Right ventricle myocardium inferior (tissue), 1 donor: ENCODE data around the gene GABPB2. TPM values are rescaled to one million over a fixed set of nuclear protein-coding genes. Genes with fewer than 3 reads are reported as not detected.

Source experiments
- ATAC-seq: fragments of 200-7000 bp; cut with Tn5 transposase; one replicate; pipeline ENCODE4 v1.9.1; 2020; ENCODE audit warnings: mild to moderate bottlenecking, moderate library complexity
- DNase-seq: peaks from one replicate; pipeline ENCODE4 v3.0.0; 2021; ENCODE audit errors: missing footprints
- intact Hi-C: fragments of 100-400 bp; cut with DNase I; formaldehyde crosslinking; loops from one replicate; pipeline ENCODE4 v1.11.0; 2022
- long read RNA-seq: library from polyadenylated mRNA; unstranded; transcript quantifications from one replicate; pipeline ENCODE4 v2.0.0, GENCODE V29; 2021
- total RNA-seq: library from RNA; stranded (reverse); fragmentation: NEBNext Ultra II Directional; extraction: Animal tissue kit (Norgen Biotek cat#: 25700); gene quantifications from one replicate; pipeline ENCODE4 v1.2.1, GENCODE V29; 2021
- donor health status: DM: no; HTN: yes; CAD: no; lungs with severe emphysema.

Gene GABPB2
- total RNA-seq, result 8.4 TPM
- long read RNA-seq, partial matches to known transcripts, result 0 of 1 reads
- long read RNA-seq, other reads (novel, unspliced or antisense), result 1 of 1 reads

- peak; percentile 95 for ATAC-seq
- intact Hi-C loops, result loop anchor here (2.0 kb wide), 1 partner anchor 46 kb away; no protein-coding TSS in a partner anchor
- peak; percentile 94 for DNase-seq
Observed at GRCh38 chr1:151070474-151071276, at the start of gene GABPB2. TSS of gene GABPB2 (plus strand) at chr1:151070761. CDS start at chr1:151088190, 17,429 bp downstream.

DNA sequence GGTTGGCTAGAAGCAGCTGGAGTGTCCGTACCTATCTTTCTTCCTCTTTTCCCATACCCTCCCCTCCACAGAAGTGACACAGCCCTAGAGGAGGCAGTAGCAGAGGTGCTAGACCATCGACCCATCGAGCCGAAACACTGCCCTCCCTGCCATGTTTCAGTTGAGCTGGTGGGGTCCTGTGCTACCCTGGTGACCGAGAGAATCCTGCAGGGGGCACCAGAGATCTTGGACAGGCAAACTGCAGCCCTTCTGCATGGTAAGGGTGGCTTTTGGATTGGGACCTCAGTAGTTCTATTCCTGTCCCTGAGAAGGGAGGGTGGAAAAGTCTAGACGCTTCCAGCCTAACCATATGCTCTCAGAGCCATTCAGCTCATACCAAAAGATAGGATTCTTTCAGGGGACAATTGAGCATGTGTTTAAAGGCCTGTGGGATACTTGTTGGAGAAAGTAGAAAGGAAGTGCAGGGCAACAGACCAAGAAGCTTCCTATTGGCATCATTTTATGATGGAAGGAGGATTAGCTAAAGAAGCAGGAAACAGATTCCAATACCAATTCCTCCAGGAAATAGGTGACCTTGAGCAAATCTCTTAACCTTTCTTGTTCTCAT, 45.9 kb upstream of the GABPB2 start:
- intact Hi-C loops, result loop anchor here (2.0 to 5.0 kb wide), 2 partner anchors 46 to 123 kb away; partner anchors contain the start of genes GABPB2 and SEMA6C
- peak; percentile 82 for ATAC-seq
- peak; percentile 84 for DNase-seq

- intact Hi-C loops, result no loop called here
- ATAC-seq (no peak), DNase-seq (no peak)
Observed at GRCh38 chr1:151026460-151026859, 44.1 kb upstream of the GABPB2 start.

GRCh38 chr1:151032164-151032563, 38.4 kb upstream of the GABPB2 start:
- DNase-seq (no peak), ATAC-seq (no peak)
- intact Hi-C loops, result no loop called here

- no peak for DNase-seq
- intact Hi-C loops, result no loop called here
- ATAC-seq, result no peak
Observed at GRCh38 chr1:151035167-151035566, 35.4 kb upstream of the GABPB2 start.

DNA sequence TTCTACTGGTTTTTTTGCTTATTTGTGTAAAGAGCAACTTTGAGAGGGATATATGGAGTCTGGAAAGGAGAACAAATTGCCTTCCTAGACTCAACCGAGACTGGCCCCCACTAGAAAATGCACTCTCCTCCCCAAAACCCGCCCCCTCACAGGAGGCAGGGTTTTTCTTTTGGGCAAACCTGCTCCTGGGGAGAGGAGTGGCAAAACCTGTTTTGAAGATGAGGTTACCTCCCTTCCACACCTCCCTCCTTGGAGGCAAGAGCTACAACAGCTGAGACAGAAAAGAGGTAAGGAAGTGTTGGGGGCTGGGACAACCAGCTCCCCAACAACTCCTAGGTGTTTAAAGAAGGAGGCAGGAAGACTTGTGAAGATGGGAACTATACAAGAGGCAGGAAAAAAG, 34.2 kb upstream of the GABPB2 start, which contains the start of gene BNIPL:
BNIPL (plus strand) TSS at position 231 of the 400 bp plus-strand sequence; CDS start at position 371, 140 bp downstream.
- ATAC-seq, result no peak
- DNase-seq, result no peak
- intact Hi-C loops, result no loop called here

GRCh38 chr1:151037032-151037431, 33.5 kb upstream of the GABPB2 start:
- no peak for DNase-seq
- intact Hi-C loops, result no loop called here
- no peak for ATAC-seq

- DNase-seq, result no peak
- intact Hi-C loops, result no loop called here
Observed at GRCh38 chr1:151039521-151039920, 31.0 kb upstream of the GABPB2 start.

GRCh38 chr1:151043163-151043562, 27.4 kb upstream of the GABPB2 start:
- intact Hi-C loops, result no loop called here
- DNase-seq (no peak), ATAC-seq (no peak)

More at GRCh38 chr1:151039521-151039920, 31.0 kb upstream of the GABPB2 start:
- ATAC-seq, result no peak

- DNase-seq (peak; percentile 85), ATAC-seq (peak; percentile 86)
- intact Hi-C loops, result no loop called here
Observed at GRCh38 chr1:151047591-151047924, 23.0 kb upstream of the GABPB2 start, which contains the start of gene C1orf56. TSS of gene C1orf56 (plus strand) at chr1:151047751. CDS start at chr1:151047848, 97 bp downstream.

GRCh38 chr1:151047925-151048644, 22.5 kb upstream of the GABPB2 start:
- intact Hi-C loops, result no loop called here
- ATAC-seq (peak; percentile 79), DNase-seq (peak; percentile 81)

DNA sequence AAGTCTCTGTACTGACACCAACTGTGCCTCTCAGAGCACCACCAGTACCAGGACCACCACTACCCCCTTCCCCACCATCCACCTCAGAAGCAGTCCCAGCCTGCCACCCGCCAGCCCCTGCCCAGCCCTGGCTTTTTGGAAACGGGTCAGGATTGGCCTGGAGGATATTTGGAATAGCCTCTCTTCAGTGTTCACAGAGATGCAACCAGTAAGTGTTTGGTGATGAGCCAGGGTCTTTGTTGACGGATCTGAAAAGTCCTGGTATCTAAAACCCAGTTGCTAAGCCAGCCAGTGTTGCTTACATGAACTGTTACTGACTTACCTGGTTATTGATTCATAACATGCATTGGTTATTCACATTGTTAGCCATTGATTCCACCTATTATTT, 21.9 kb upstream of the GABPB2 start:
- DNase-seq, result no peak
- ATAC-seq, result no peak
- intact Hi-C loops, result no loop called here

GRCh38 chr1:151049458-151049857, 21.1 kb upstream of the GABPB2 start:
- intact Hi-C loops, result no loop called here
- ATAC-seq, result no peak

DNA sequence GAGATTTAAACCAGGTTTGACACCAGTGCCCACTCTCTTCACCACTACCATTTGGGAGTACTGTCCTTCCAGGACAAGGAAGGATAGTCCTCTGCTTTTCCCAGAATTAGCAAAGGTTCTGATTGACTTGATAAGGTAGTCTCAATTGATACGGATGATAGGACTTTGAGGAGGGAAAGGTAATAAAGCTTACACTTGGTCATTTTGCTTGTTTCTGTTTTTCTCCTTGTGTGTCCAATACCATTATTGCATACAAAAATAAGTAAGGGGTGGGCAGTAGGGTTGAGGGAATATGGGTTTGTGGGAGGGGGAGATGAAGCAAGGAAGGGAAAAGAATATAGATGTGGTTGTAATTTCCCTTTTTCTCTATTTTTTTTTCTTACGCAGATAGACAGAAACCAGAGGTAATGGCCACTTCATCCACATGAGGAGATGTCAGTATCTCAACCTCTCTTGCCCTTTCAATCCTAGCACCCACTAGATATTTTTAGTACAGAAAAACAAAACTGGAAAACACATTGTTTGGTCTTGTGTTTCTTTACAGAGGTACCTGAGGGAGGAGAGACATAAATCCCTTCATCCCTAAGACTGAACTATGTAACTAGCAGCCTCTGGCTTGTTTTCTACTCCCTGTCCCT, 20.4 kb upstream of the GABPB2 start:
- no peak for DNase-seq
- ATAC-seq, result no peak
- intact Hi-C loops, result no loop called here

More at GRCh38 chr1:151049458-151049857, 21.1 kb upstream of the GABPB2 start:
- DNase-seq, result no peak

DNA sequence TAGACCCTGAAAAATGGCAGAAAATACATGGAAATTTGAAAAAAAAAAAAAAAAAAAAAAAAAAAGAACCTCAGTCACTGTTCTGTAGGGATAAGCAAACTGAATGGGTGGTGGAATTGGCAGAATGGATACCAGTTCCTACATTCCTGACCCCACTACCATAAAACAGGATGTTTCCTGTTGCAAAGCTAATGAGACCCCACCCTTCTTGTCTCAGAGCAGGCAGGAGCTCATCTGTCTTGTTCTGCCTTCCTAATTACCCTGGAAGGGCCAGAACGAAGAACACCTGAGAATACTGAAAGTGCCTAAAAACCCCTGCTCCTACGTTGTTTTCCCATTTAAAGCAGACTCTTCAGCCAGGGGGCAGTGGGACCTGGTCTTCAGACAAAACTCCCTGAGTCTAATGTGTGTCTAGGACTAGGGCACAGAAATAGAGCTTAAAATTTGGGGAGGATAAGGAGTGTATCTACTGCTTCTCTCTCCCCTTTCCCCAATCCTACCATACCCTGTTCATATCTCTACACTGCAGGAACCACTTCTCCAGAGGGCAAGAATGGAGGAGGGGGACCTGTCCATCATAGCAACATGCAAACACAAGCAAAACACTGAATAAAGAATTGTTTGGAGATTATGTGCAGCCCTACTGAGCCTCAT, 19.1 kb upstream of the GABPB2 start:
- no peak for DNase-seq
- intact Hi-C loops, result no loop called here
- ATAC-seq, result no peak

- no peak for ATAC-seq
- DNase-seq, result no peak
- intact Hi-C loops, result no loop called here
Observed at GRCh38 chr1:151054971-151055547, 15.5 kb upstream of the GABPB2 start.

DNA sequence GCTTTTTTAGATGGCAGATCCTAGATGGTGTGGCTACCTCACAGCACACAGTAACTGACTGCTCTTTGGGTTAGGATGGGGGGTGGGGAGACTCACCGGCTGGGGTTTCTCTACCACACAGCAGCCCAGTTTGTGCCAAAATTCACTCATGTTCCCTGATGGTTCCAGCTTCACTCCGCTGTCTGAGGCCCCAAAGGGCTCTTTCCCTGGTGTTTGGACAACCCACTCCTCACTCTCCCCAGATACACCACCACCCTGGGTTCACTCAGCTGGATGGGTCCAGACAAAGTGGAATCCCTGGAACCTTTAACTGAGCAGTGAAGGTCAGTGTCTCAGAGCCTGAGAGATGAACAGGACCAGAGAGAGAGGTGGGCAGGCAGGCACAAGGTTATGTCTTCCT, 15.0 kb upstream of the GABPB2 start:
- intact Hi-C loops, result no loop called here
- no peak for ATAC-seq
- no peak for DNase-seq

DNA sequence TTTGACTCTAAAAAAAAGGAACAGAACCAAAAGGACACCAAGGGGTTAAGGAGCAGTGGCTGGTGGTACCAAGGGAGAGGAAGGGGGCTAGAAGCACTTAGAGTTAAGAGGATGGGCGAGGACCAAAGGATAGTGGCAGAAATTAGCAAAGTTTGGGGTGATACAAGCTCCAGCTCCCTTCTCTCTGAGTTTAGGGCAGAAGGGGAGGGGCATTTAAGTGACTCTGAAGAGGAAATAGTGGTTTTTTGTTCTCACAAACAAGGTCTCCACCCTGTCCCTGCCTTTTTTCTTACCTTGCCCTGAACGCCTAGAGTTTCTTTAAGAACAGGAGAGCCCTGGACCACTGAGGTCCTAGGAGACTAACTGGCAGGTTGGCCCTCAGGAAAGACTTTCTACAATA, 14.4 kb upstream of the GABPB2 start:
- ATAC-seq, result no peak
- DNase-seq, result no peak
- intact Hi-C loops, result no loop called here
